Sigmoid colon (tissue), 7 donors: Measurements from ENCODE around the gene C4B. TPM values are rescaled to one million over a fixed set of nuclear protein-coding genes. Genes with fewer than 3 reads are reported as not detected.
"Not testable (repeated sequence)": the region's sequence is repeated elsewhere in the genome, so short reads cannot be mapped to it uniquely, and the experiment has no call there.

ENCODE experiments used
- DNase-seq: peaks from one replicate; pipeline ENCODE4 v3.0.0-alpha.2; 2019
- H3K27ac ChIP-seq, 4 donors: fragments of 200-600 bp; sonication (generic); one replicate each; pipeline ENCODE4 v1.5.1; 2016 to 2019; ENCODE audit warnings: mild to moderate bottlenecking in 1 of 4
- H3K27me3 ChIP-seq, 3 donors: fragments of 200-600 bp; sonication (generic); one replicate each; pipeline ENCODE4 v1.5.1; 2019; ENCODE audit warnings: mild to moderate bottlenecking in 1 of 3
- H3K36me3 ChIP-seq, 4 donors: fragments of 200-600 bp; sonication (generic); one replicate each; pipeline ENCODE4 v1.5.1; 2016 to 2019
- H3K4me1 ChIP-seq, 4 donors: fragments of 200-600 bp; sonication (generic); one replicate each; pipeline ENCODE4 v1.5.1; 2017 to 2019
- H3K4me3 ChIP-seq, 4 donors: fragments of 200-600 bp; sonication (generic); one replicate each; pipeline ENCODE4 v1.5.1; 2017 to 2019; ENCODE audit warnings: mild to moderate bottlenecking in 2 of 4, moderate library complexity in 1 of 4
- H3K9me3 ChIP-seq, 4 donors: fragments of 200-600 bp in 3 of 4; sonication (generic) in 3 of 4; one replicate each; pipeline versions ENCODE4 v1.5.1 to v1.6.1; 2013 to 2019
- EP300 ChIP-seq, 4 donors: sonication (generic); formaldehyde crosslinking; IDR thresholded peaks; one replicate each; pipeline ENCODE4 v1.6.1; 2017; ENCODE audit warnings: antibody characterized with exemption in 4 of 4
- POLR2A ChIP-seq, 2 donors: fragments of 450-650 bp; IDR thresholded peaks; one replicate each; pipeline ENCODE4 v1.6.1; 2016; ENCODE audit warnings: antibody characterized with exemption in 2 of 2, mild to moderate bottlenecking in 2 of 2, moderate library complexity in 2 of 2
- POLR2AphosphoS5 ChIP-seq, 4 donors: sonication (generic); formaldehyde crosslinking; IDR thresholded peaks; one replicate each; pipeline ENCODE4 v1.6.1; 2017; ENCODE audit warnings: antibody characterized with exemption in 4 of 4
- WGBS, 2 donors: extraction: QIAGEN DNeasy Blood & Tissue Kit; methylation state at CpG; one replicate each; pipeline ENCODE4 v1.1.7; 2013; 5-methylcytosine and 5-hydroxymethylcytosine counted together
- intact Hi-C: fragments of 100-400 bp; cut with DNase I; formaldehyde crosslinking; loops from one replicate; pipeline ENCODE4 v1.15.1; 2023
- polyA plus RNA-seq, 3 donors: library from polyadenylated mRNA; stranded (reverse); fragments of 200-250 nt; gene quantifications; one replicate each; pipeline ENCODE4 v1.2.3, GENCODE V29; 2013
- total RNA-seq, 4 donors: library from RNA; depleted of rRNA; stranded (reverse); fragments of >200 nt; gene quantifications; one replicate each; pipeline ENCODE4 v1.1.0, GENCODE V29; 2016
- TF ChIP-seq, protein P1 (sequence below), 4 experiments: fragments of 450-650 bp in 3 of 4; fragments of 200-600 bp in 1 of 4; IDR thresholded peaks; one replicate each; pipeline ENCODE4 v1.5.1; 2016 to 2019; ENCODE audit warnings: antibody characterized with exemption in 4 of 4, mild to moderate bottlenecking in 3 of 4, moderate library complexity in 2 of 4
- donor health status: healthy with polysubstance abuse.
- donor health status: Bipolar disorder and iron deficiency.
- donor health status: healthy.

The C4B gene
- total RNA-seq, result 100 to 1,000 TPM in 2 of 4 donors, 10 to 100 TPM in 2; 74.2 to 291 (median 155) TPM
- polyA plus RNA-seq, result 10 to 100 TPM in 1 of 3 donors, 1 to 10 TPM in 2; 3.2 to 64.7 (median 4.2) TPM

DNA sequence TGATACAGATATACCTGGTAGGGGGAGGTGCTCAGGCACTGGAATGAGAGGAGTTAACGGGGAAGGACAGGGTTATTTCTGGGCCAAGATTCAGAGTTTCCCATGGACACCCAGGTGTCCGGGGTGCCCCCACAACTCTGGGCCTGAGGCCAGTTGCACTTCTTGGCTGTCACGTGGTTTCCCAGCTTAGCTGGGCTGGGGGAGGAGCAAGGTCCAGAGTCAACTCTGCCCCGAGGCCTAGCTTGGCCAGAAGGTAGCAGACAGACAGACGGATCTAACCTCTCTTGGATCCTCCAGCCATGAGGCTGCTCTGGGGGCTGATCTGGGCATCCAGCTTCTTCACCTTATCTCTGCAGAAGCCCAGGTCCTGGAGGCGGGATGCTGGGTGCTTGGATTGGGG is at the start of gene C4B:
TSS of gene C4B (plus strand) at position 249 of the 400 bp plus-strand sequence. CDS start at position 300, 51 bp downstream.
- H3K27me3 ChIP-seq, H3K4me3 ChIP-seq, H3K27ac ChIP-seq, DNase-seq, H3K9me3 ChIP-seq, H3K36me3 ChIP-seq, H3K4me1 ChIP-seq, intact Hi-C loops: not testable (repeated sequence)
- WGBS, 2 donors, result no CpG with 5 or more reads among the region's 6 CpGs

DNA sequence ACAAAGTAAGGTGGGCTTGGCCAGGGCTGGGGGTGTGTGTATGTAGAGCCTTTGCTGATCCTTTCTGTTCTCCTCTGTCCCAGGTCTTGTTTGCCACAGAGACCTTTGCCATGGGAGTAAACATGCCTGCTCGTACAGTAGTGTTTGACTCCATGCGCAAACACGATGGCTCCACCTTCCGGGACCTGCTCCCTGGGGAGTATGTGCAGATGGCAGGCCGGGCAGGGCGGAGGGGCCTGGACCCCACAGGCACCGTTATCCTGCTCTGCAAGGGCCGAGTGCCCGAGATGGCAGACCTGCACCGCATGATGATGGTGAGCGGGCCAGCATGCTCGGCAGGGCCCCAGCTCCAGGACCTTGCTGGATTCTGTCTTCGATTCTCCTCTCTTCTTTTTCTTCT is 48.9 kb upstream of the C4B start:
- TF ChIP-seq, protein P1, sequence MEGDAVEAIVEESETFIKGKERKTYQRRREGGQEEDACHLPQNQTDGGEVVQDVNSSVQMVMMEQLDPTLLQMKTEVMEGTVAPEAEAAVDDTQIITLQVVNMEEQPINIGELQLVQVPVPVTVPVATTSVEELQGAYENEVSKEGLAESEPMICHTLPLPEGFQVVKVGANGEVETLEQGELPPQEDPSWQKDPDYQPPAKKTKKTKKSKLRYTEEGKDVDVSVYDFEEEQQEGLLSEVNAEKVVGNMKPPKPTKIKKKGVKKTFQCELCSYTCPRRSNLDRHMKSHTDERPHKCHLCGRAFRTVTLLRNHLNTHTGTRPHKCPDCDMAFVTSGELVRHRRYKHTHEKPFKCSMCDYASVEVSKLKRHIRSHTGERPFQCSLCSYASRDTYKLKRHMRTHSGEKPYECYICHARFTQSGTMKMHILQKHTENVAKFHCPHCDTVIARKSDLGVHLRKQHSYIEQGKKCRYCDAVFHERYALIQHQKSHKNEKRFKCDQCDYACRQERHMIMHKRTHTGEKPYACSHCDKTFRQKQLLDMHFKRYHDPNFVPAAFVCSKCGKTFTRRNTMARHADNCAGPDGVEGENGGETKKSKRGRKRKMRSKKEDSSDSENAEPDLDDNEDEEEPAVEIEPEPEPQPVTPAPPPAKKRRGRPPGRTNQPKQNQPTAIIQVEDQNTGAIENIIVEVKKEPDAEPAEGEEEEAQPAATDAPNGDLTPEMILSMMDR (IDR thresholded peaks at IDR 0.05), result no peak
- no peak for TF ChIP-seq EP300 (IDR thresholded peaks at IDR 0.05)
- Histone ChIP-seq H3K9me3 (no peaks in the 10 kb centered on the region), H3K27me3 (no peaks in the 10 kb centered on the region), H3K4me1 (peaks cover 0 to 9% (median 7%) of the 10 kb centered on the region in 4 donors), H3K4me3 (no peak overlapping the region), H3K36me3 (peaks cover 26 to 100% (median 75%) of the 10 kb centered on the region in 4 donors), H3K27ac (no peak overlapping the region)
- intact Hi-C loops, result no loop called here
- 91 to 94% methylated on average over 13 of the region's 13 CpGs for WGBS, 2 donors
- DNase-seq, result no peak

DNA sequence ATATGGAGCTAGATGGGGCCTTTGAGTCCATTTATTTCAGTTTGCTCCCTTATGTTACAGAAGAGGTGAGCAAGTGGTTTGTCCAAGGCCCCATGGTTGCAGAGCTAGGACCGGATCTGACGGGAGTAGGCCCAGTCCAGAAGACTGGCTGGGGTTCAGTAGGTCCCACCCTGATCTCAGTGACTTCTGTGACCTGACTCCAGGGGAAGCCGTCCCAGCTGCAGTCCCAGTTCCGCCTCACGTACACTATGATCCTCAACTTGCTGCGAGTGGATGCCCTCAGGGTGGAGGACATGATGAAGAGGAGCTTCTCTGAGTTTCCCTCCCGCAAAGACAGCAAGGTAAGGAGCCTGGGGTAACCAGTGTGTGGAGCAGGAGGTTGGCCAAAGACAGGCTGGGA is 48.1 kb upstream of the C4B start:
- peaks cover 18 to 94% (median 69%) of the 10 kb centered on the region in 4 donors for H3K36me3 ChIP-seq
- WGBS, 2 donors, result 94 to 97% methylated on average over 7 of the region's 7 CpGs
- intact Hi-C loops, result no loop called here

DNA sequence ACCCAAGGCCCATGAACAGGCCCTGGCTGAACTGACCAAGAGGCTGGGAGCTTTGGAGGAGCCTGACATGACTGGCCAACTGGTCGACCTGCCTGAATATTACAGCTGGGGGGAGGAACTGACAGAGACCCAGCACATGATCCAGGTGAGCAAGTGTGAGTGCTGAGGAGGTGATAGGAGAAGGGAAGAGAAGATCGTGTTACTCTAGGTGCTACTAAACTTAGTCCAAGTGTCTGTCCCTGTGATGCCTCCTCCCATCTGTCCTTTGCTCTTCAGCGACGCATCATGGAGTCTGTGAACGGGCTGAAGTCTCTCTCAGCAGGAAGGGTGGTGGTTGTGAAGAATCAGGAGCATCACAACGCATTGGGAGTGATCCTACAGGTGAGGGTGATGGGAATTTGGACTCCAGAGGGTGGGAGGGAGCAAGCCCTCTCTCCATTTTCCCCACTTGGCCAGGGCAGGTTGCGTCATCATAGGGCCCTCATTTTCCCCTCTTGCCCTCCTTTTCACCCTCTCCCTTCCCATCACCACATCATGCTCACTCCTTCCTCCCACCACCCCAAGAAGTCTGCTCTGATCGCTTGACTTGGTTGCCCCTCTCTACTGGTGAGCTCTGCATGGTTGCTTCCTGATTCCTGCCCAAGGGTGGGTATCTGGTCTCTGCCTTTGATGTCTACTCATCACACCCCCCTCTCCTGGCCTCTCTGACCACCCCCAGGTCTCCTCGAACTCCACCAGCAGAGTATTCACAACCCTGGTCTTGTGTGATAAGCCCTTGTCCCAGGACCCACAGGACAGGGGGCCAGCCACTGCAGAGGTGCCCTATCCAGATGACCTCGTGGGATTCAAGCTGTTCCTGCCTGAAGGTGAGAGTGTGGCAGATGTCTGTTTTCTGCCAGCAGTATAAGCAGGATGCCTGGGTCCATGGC is 47.3 kb upstream of the C4B start:
- Histone ChIP-seq H3K4me1 (peaks cover 0 to 19% (median 17%) of the 10 kb centered on the region in 4 donors), H3K36me3 (peaks cover 11 to 86% (median 62%) of the 10 kb centered on the region in 4 donors), H3K27me3 (no peaks in the 10 kb centered on the region), H3K9me3 (no peaks in the 10 kb centered on the region), H3K4me3 (no peak overlapping the region), H3K27ac (no peak overlapping the region)
- WGBS, 2 donors, result 80 to 89% methylated on average over 10 of the region's 10 CpGs
- DNase-seq, result no peak
- intact Hi-C loops, result no loop called here
- TF ChIP-seq, protein P1 (IDR thresholded peaks at IDR 0.05), result no peak

More for the DNA sequence above, 48.1 kb upstream of the C4B start:
- TF ChIP-seq POLR2A (IDR thresholded peaks at IDR 0.05) (no peak), POLR2AphosphoS5 (IDR thresholded peaks at IDR 0.05) (no peak), EP300 (IDR thresholded peaks at IDR 0.05) (no peak)
- TF ChIP-seq, protein P1 (IDR thresholded peaks at IDR 0.05), result no peak
- Histone ChIP-seq H3K27ac (no peak overlapping the region), H3K4me3 (no peak overlapping the region), H3K27me3 (no peaks in the 10 kb centered on the region), H3K9me3 (no peaks in the 10 kb centered on the region), H3K4me1 (peaks cover 0 to 17% (median 15%) of the 10 kb centered on the region in 4 donors)
- DNase-seq, result no peak

DNA sequence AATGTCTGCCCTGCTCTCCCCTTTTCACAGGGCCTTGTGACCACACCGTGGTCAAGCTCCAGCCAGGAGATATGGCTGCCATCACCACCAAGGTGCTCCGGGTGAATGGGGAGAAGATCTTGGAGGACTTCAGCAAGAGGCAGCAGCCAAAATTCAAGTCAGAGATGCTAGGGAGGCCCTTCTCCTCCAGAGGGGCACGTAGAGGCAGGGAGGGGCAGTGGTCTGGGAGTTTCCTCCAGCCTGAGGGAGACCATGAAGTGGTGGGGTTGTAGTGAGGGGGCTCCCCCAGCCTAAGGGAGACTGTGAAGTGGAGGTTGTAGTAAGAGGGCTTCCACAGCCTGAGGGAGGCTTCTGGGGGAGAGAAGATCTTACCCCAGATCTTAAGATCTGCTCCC is 46.7 kb upstream of the C4B start:
- Histone ChIP-seq H3K27ac (no peak overlapping the region), H3K4me1 (peaks cover 0 to 23% (median 21%) of the 10 kb centered on the region in 4 donors), H3K27me3 (no peaks in the 10 kb centered on the region), H3K36me3 (peaks cover 5 to 79% (median 55%) of the 10 kb centered on the region in 4 donors), H3K4me3 (no peak overlapping the region), H3K9me3 (no peaks in the 10 kb centered on the region)
- WGBS, 2 donors, result 86 to 91% methylated on average over 3 of the region's 3 CpGs
- intact Hi-C loops, result no loop called here
- no peak for DNase-seq
- TF ChIP-seq, protein P1 (IDR thresholded peaks at IDR 0.05), result no peak
- TF ChIP-seq EP300 (IDR thresholded peaks at IDR 0.05) (no peak), POLR2A (IDR thresholded peaks at IDR 0.05) (no peak), POLR2AphosphoS5 (IDR thresholded peaks at IDR 0.05) (no peak)
